H1 (cell line): ENCODE results near the gene RELN. TPM values are rescaled to one million over a fixed set of nuclear protein-coding genes. Genes with fewer than 3 reads are reported as not detected.

Experiments used
- CTCF ChIA-PET: fragments of 300-600 bp; sonication (Branson Sonifier 250); formaldehyde crosslinking; loops from one replicate; lab custom pipeline; 2021; ENCODE audit not compliant: partially characterized antibody; lab: Charles Lee
- POLR2A ChIA-PET: fragments of 300-600 bp; sonication (Branson Sonifier 250); formaldehyde crosslinking; loops from one replicate; lab custom pipeline; 2021; ENCODE audit warnings: inconsistent platforms; ENCODE audit not compliant: partially characterized antibody; lab: Charles Lee
- DNase-seq, 2 experiments: peaks; one replicate each; pipeline versions ENCODE4 v3.0.0 to v3.0.0-alpha.2; 2010 to 2022; ENCODE audit warnings: low spot score in 2 of 2, low read depth in 1 of 2, mixed read lengths in 1 of 2
- FAIRE-seq: peaks from 2 replicates; lab custom pipeline; 2011; peaks lifted over from hg19 to GRCh38; lab: Jason Lieb, UNC
- H2AFZ ChIP-seq: 2 replicates; pipeline ENCODE4 v1.8.1; 2012; ENCODE audit warnings: low read length, inconsistent platforms
- H2AK5ac ChIP-seq: 2 replicates; pipeline ENCODE4 v1.6.1; 2013; ENCODE audit warnings: low read depth, low read length
- H2BK120ac ChIP-seq: replicated peaks from 2 replicates; pipeline ENCODE3; 2013; ENCODE audit warnings: low read depth, low read length, inconsistent platforms
- H2BK12ac ChIP-seq: 2 replicates; pipeline ENCODE4 v1.6.1; 2013; ENCODE audit warnings: low read depth, low read length
- H2BK15ac ChIP-seq: 2 replicates; pipeline ENCODE4 v1.6.1; 2013; ENCODE audit warnings: low read length
- H2BK20ac ChIP-seq: 2 replicates; pipeline ENCODE4 v1.6.1; 2013; ENCODE audit warnings: low read length
- H2BK5ac ChIP-seq: 2 replicates; pipeline ENCODE4 v1.6.1; 2013; ENCODE audit warnings: low read depth, low read length
- H3K14ac ChIP-seq: 2 replicates; pipeline ENCODE4 v1.6.1; 2013; ENCODE audit warnings: inconsistent platforms; ENCODE audit not compliant: insufficient read length
- H3K18ac ChIP-seq: 2 replicates; pipeline ENCODE4 v1.6.1; 2013; ENCODE audit warnings: low read length; ENCODE audit errors: extremely low read depth
- H3K23ac ChIP-seq: 2 replicates; pipeline ENCODE4 v1.6.1; 2013; ENCODE audit warnings: inconsistent platforms; ENCODE audit not compliant: insufficient read length
- H3K23me2 ChIP-seq: 2 replicates; pipeline ENCODE4 v1.6.1; 2013; ENCODE audit warnings: low read depth, low read length
- H3K27ac ChIP-seq: 2 replicates; pipeline ENCODE4 v1.6.1; 2011; ENCODE audit warnings: low read depth, low read length, inconsistent platforms
- H3K27me3 ChIP-seq, 4 experiments: replicated peaks in 1 of 4; 1 replicate in 1 of 4; 2 replicates in 3 of 4; pipeline versions ENCODE4 v1.6.1 to v1.8.1; 2011 to 2013; ENCODE audit warnings: low read length in 3 of 4, mild to moderate bottlenecking in 3 of 4, inconsistent platforms in 2 of 4, mixed read lengths in 2 of 4, moderate library complexity in 1 of 4; ENCODE audit not compliant: control insufficient read depth in 3 of 4, insufficient read depth in 3 of 4; ENCODE audit errors: extremely low read depth in 1 of 4
- H3K36me3 ChIP-seq, 4 experiments: 2 replicates each; pipeline versions ENCODE4 v1.6.1 to v1.8.1; 2011 to 2013; ENCODE audit warnings: mild to moderate bottlenecking in 4 of 4, low read length in 3 of 4, moderate library complexity in 2 of 4, control low read depth in 1 of 4, inconsistent platforms in 1 of 4; ENCODE audit not compliant: insufficient read depth in 4 of 4, control insufficient read depth in 2 of 4
- H3K4ac ChIP-seq: replicated peaks from 2 replicates; pipeline ENCODE3; 2013; ENCODE audit warnings: low read length, low read depth, mixed read lengths, inconsistent platforms; ENCODE audit not compliant: insufficient read length
- H3K4me1 ChIP-seq, 4 experiments: replicated peaks in 1 of 4; 1 replicate in 1 of 4; 2 replicates in 3 of 4; pipeline versions ENCODE4 v1.6.1 to v1.8.1; 2011 to 2013; ENCODE audit warnings: low read length in 3 of 4, inconsistent platforms in 2 of 4, mixed read lengths in 1 of 4; ENCODE audit not compliant: insufficient read depth in 4 of 4, control insufficient read depth in 3 of 4
- H3K4me2 ChIP-seq, 2 experiments: 2 replicates each; pipeline versions ENCODE4 v1.6.1 to v1.8.1; 2011 to 2013; ENCODE audit warnings: low read depth in 2 of 2, low read length in 2 of 2, control low read depth in 1 of 2, inconsistent platforms in 1 of 2, mild to moderate bottlenecking in 1 of 2; ENCODE audit not compliant: insufficient read depth in 1 of 2
- H3K4me3 ChIP-seq, 4 experiments: fragments of 200-600, 300-600 bp in 1 of 4; sonication (generic), shearing (Covaris generic), sonication (Bioruptor Twin) in 1 of 4; 2 replicates each; pipeline versions ENCODE4 v1.5.1 to v1.8.1; 2011 to 2016; ENCODE audit warnings: low read length in 4 of 4, low read depth in 3 of 4, control low read depth in 2 of 4, inconsistent platforms in 2 of 4, mild to moderate bottlenecking in 2 of 4, mixed read lengths in 1 of 4, moderate library complexity in 1 of 4; ENCODE audit not compliant: insufficient read depth in 2 of 4; ENCODE audit errors: extremely low read depth in 1 of 4
- H3K56ac ChIP-seq: replicated peaks from 2 replicates; pipeline ENCODE3; 2013; ENCODE audit warnings: low read depth, mild to moderate bottlenecking, mixed read lengths, low read length, inconsistent platforms; ENCODE audit not compliant: insufficient read length
- H3K79me1 ChIP-seq: 2 replicates; pipeline ENCODE4 v1.6.1; 2013; ENCODE audit warnings: low read depth, low read length, control low read depth
- H3K79me2 ChIP-seq, 2 experiments: 2 replicates each; pipeline versions ENCODE4 v1.6.1 to v1.8.1; 2012 to 2013; ENCODE audit warnings: low read length in 2 of 2, mild to moderate bottlenecking in 2 of 2, inconsistent platforms in 1 of 2; ENCODE audit not compliant: insufficient read depth in 2 of 2, control insufficient read depth in 1 of 2
- H3K9ac ChIP-seq, 4 experiments: replicated peaks in 1 of 4; 1 replicate in 1 of 4; 2 replicates in 3 of 4; pipeline versions ENCODE4 v1.6.1 to v1.8.1; 2011 to 2013; ENCODE audit warnings: low read depth in 3 of 4, low read length in 3 of 4, control low read depth in 2 of 4, mild to moderate bottlenecking in 2 of 4, moderate library complexity in 2 of 4, inconsistent platforms in 1 of 4; ENCODE audit errors: extremely low read depth in 1 of 4
- H3K9me3 ChIP-seq, 2 experiments: 2 replicates each; pipeline versions ENCODE4 v1.6.1 to v1.8.1; 2012 to 2013; ENCODE audit warnings: mild to moderate bottlenecking in 2 of 2, moderate library complexity in 2 of 2, control low read depth in 1 of 2, inconsistent platforms in 1 of 2, low read depth in 1 of 2, low read length in 1 of 2, mixed read lengths in 1 of 2; ENCODE audit not compliant: insufficient read depth in 2 of 2
- H4K20me1 ChIP-seq, 2 experiments: replicated peaks in 1 of 2; 2 replicates each; pipeline versions ENCODE3 to v1.8.1; 2011 to 2013; ENCODE audit warnings: inconsistent platforms in 2 of 2, low read length in 2 of 2, mild to moderate bottlenecking in 1 of 2; ENCODE audit not compliant: insufficient read depth in 2 of 2, control insufficient read depth in 1 of 2
- H4K5ac ChIP-seq: 2 replicates; pipeline ENCODE4 v1.6.1; 2013; ENCODE audit warnings: low read length, low read depth, mixed read lengths, inconsistent platforms; ENCODE audit not compliant: insufficient read length
- H4K8ac ChIP-seq: 2 replicates; pipeline ENCODE4 v1.8.0; 2013; ENCODE audit warnings: mild to moderate bottlenecking, moderate library complexity, low read length, inconsistent platforms; ENCODE audit not compliant: insufficient read depth; ENCODE audit errors: extremely low read depth
- H4K91ac ChIP-seq: replicated peaks from 2 replicates; pipeline ENCODE3; 2013; ENCODE audit warnings: low read length, mixed read lengths, inconsistent platforms; ENCODE audit not compliant: insufficient read length
- BACH1 ChIP-seq: IDR thresholded peaks from 2 replicates; pipeline ENCODE4 v1.6.1; 2012; ENCODE audit warnings: low read length, improper control_type of control experiment
- EGR1 ChIP-seq: IDR thresholded peaks from 2 replicates; pipeline ENCODE4 v1.6.1; 2011; ENCODE audit warnings: low read depth, low read length, borderline replicate concordance
- GABPA ChIP-seq: IDR thresholded peaks from 2 replicates; pipeline ENCODE4 v1.6.1; 2011; ENCODE audit warnings: mild to moderate bottlenecking, low read length, moderate library complexity, borderline replicate concordance; ENCODE audit not compliant: insufficient read depth
- RFX5 ChIP-seq: IDR thresholded peaks from 2 replicates; pipeline ENCODE4 v1.6.1; 2011; ENCODE audit warnings: low read depth, low read length, improper control_type of control experiment, borderline replicate concordance
- SIX5 ChIP-seq: IDR thresholded peaks from 2 replicates; pipeline ENCODE4 v1.6.1; 2011; ENCODE audit warnings: mild to moderate bottlenecking, low read depth, low read length
- SUZ12 ChIP-seq: fragments of 200-600 bp; sonication (generic); IDR thresholded peaks from 2 replicates; pipeline ENCODE4 v1.6.1; 2012; ENCODE audit warnings: mild to moderate bottlenecking, inconsistent platforms, low read length, moderate library complexity, mixed read lengths
- TAF7 ChIP-seq: optimal IDR thresholded peaks from 2 replicates; pipeline ENCODE3; 2011; ENCODE audit warnings: low read depth, mild to moderate bottlenecking, inconsistent platforms, low read length, moderate library complexity, borderline replicate concordance
- TCF12 ChIP-seq: IDR thresholded peaks from 2 replicates; pipeline ENCODE4 v1.6.1; 2011; ENCODE audit warnings: low read depth, mild to moderate bottlenecking, low read length
- WGBS, 2 experiments: shearing (Covaris generic) in 1 of 2; methylation state at CpG; one replicate each; pipeline versions ENCODE4 v1.1.6 to v1.1.7; 2013 to 2015; ENCODE audit warnings: low lambda C conversion rate in 2 of 2, mixed read lengths in 2 of 2, inconsistent platforms in 1 of 2, low coverage in 1 of 2, missing lambda C conversion rate in 1 of 2; ENCODE audit not compliant: insufficient replicate concordance in 2 of 2, insufficient coverage in 1 of 2, insufficient read length in 1 of 2; ENCODE audit errors: extremely low coverage in 1 of 2, missing lambda C conversion rate in 1 of 2; 5-methylcytosine and 5-hydroxymethylcytosine counted together
- polyA plus RNA-seq, 7 experiments: library from polyadenylated mRNA; depleted of rRNA in 3 of 7; stranded (reverse) in 5 of 7; unstranded in 2 of 7; fragments of >200 nt in 5 of 7; fragments of 200-250 nt in 2 of 7; gene quantifications; 1 replicate in 5 of 7; 2 replicates in 1 of 7; 4 replicates in 1 of 7; pipeline versions ENCODE4 v1.2.1 to v1.2.3, GENCODE V29; 2011 to 2013; ENCODE audit warnings: missing spikeins in 2 of 7, mixed read lengths in 2 of 7
- total RNA-seq: library from RNA; stranded (reverse); fragmentation: NEBNext Ultra II Directional; extraction: Animal tissue kit (Norgen Biotek cat#: 25700); gene quantifications from 2 replicates; pipeline ENCODE4 v1.2.1, GENCODE V29; 2021

The RELN gene
- total and polyA plus RNA-seq, 2 of the 8 experiments (the other 6 are each of a cell fraction or from before 2014, with no cell fraction given): 0.03 to 0.07 TPM

DNA sequence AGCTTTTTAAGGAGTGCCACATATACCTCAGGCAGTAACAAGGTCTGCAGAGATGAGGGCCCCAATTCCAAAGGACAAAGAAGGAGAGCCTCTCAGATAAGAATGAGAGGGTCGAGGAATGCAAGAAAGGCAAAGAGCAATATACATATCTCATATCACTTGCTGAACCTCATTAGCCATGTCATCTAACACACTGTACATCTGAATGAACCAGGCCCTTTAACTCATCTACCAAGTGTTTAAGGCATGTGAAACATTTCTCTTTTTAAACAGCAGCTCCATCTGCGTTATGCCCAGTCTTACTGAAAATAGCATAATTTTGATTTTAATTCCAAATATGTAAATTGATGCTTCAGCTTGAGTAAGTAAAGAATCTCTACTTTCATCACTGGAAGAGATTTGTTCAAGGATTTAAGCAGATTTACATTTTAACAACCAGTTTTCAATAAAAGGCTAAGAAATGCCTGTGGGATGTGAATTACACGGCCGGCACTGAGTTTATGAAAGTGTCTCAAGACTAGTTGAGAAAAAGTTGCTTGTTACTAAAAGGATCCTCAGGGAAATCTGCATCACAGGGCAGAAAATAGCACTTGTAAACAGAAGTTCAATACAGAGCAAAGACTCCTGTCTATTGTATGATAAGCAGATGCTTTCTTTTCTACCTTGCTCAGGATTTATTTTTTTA, 419.7 kb downstream of the RELN start:
- Histone ChIP-seq H3K18ac (no peak overlapping the region), H3K4me1 (no peaks in the 10 kb centered on the region), H3K23me2 (no peaks in the 10 kb centered on the region), H3K56ac (no peak overlapping the region), H3K9me3 (no peaks in the 10 kb centered on the region), H4K8ac (no peak overlapping the region), H4K91ac (no peak overlapping the region), H3K4me3 (no peak overlapping the region), H2BK12ac (no peak overlapping the region), H3K36me3 (no peaks in the 10 kb centered on the region), H3K79me2 (no peaks in the 10 kb centered on the region), H3K9ac (no peak overlapping the region), H3K4ac (no peak overlapping the region), H2BK5ac (no peak overlapping the region)
- CTCF ChIA-PET: interaction anchor here (0.9 to 1.2 kb wide), 2 partner anchors 123 to 590 kb away, joined by 3 to 4 read pairs; no protein-coding TSS in a partner anchor
- FAIRE-seq (no peak), DNase-seq (no peak)
- TF ChIP-seq RFX5 (no peak), SUZ12 (no peak), GABPA (no peak), TCF12 (no peak), SIX5 (no peak), BACH1 (no peak), EGR1 (no peak), TAF7 (no peak)
- TF ChIP-seq, all 59 proteins: peak for 0
- Histone ChIP-seq H3K14ac (no peak overlapping the region), H3K79me1 (no peaks in the 10 kb centered on the region), H2AK5ac (no peak overlapping the region), H2BK120ac (no peak overlapping the region), H3K27ac (no peak overlapping the region), H4K5ac (no peak overlapping the region), H3K23ac (no peak overlapping the region), H2BK20ac (no peak overlapping the region), H2BK15ac (no peak overlapping the region), H3K27me3 (no peaks in the 10 kb centered on the region), H2AFZ (no peak overlapping the region), H4K20me1 (no peaks in the 10 kb centered on the region), H3K4me2 (no peak overlapping the region)
- POLR2A ChIA-PET: no interaction called here
- 91% methylated on average over 4 of the region's 4 CpGs; no CpG with 5 or more reads in 1 of the 2 experiments for WGBS, 2 experiments
